ENCODE measurements around the gene PPBP.

DNA sequence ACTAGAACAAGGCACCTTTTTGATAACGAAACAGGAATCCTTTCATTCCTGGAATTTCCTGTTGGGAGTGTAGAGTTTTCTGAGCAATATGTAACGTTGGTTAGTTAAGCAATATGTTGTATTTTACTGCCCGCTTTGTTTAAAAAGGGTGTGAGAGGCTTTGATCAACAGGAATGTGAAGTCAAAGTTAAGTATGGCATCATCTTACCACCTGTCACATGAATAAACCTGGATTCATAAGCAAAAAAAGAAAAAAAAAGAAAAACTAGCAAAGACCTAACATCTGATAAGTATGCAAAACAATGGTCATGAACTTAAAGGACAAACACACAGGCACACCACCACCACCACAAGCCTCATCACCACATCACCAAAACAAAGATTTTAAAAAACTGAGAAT lies 17.5 kb upstream of the PPBP start:
- TF ChIP-seq POLR2A (IDR thresholded peaks at IDR 0.05; ENCODE audit: extremely low read depth, insufficient read length), result no peak
- TF ChIP-seq, protein P1, sequence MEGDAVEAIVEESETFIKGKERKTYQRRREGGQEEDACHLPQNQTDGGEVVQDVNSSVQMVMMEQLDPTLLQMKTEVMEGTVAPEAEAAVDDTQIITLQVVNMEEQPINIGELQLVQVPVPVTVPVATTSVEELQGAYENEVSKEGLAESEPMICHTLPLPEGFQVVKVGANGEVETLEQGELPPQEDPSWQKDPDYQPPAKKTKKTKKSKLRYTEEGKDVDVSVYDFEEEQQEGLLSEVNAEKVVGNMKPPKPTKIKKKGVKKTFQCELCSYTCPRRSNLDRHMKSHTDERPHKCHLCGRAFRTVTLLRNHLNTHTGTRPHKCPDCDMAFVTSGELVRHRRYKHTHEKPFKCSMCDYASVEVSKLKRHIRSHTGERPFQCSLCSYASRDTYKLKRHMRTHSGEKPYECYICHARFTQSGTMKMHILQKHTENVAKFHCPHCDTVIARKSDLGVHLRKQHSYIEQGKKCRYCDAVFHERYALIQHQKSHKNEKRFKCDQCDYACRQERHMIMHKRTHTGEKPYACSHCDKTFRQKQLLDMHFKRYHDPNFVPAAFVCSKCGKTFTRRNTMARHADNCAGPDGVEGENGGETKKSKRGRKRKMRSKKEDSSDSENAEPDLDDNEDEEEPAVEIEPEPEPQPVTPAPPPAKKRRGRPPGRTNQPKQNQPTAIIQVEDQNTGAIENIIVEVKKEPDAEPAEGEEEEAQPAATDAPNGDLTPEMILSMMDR (IDR thresholded peaks at IDR 0.05; ENCODE audit: low read depth, low read length), result no peak

Measured in NB4 (cell line).